Measurements from ENCODE around the gene KRT80. TPM values are rescaled to one million over a fixed set of nuclear protein-coding genes. Genes with fewer than 3 reads are reported as not detected.

KRT80 gene
- polyA plus RNA-seq, 3 donors, result 0.18 to 0.52 (median 0.37) TPM

GRCh38 chr12:52239767-52240166, 48.0 kb upstream of the KRT80 start:
- TF ChIP-seq CTCF (IDR thresholded peaks at IDR 0.05), result no peak
- Histone ChIP-seq H2AFZ (ENCODE audit: insufficient read depth, low read depth, low read length, poor library complexity, severe bottlenecking) (no peak overlapping the region), H3K9me3 (replicated peaks in 1 of 2; ENCODE audit: control insufficient read depth in 1 of 2, insufficient read depth in 1 of 2, low read length in 2 of 2) (no peaks in the 10 kb centered on the region), H3K9ac (ENCODE audit: insufficient read depth, low read length, poor library complexity, severe bottlenecking) (no peak overlapping the region), H3K4me2 (replicated peaks; ENCODE audit: extremely low read depth, low read length, poor library complexity, severe bottlenecking) (no peak overlapping the region), H4K20me1 (ENCODE audit: insufficient read depth, low read length) (no peaks in the 10 kb centered on the region), H3K27ac (ENCODE audit: low read depth in 1 of 2, low read length in 2 of 2) (no peak overlapping the region), H3K27me3 (ENCODE audit: control insufficient read depth in 2 of 2, insufficient read depth in 2 of 2, low read length in 2 of 2) (peaks cover 0 to 8% of the 10 kb centered on the region in 2 donors), H3K36me3 (replicated peaks in 1 of 2; ENCODE audit: control insufficient read depth in 1 of 2, insufficient read depth in 2 of 2, low read length in 2 of 2) (no peaks in the 10 kb centered on the region), H3K4me3 (replicated peaks in 1 of 3; ENCODE audit: low read depth in 2 of 3, low read length in 3 of 3) (no peak overlapping the region), H3K79me2 (ENCODE audit: insufficient read depth, low read length) (no peaks in the 10 kb centered on the region), H3K4me1 (ENCODE audit: control insufficient read depth in 1 of 2, insufficient read depth in 2 of 2, low read length in 2 of 2) (peaks cover 26 to 34% of the 10 kb centered on the region in 2 donors)
- Mint-ChIP-seq H3K9me3 (no peaks in the 10 kb centered on the region), H3K4me1 (peaks cover 36% of the 10 kb centered on the region), H3K27ac (peak overlapping the region in 1 of 7 donors; percentile 43), H3K27me3 (ENCODE audit: low read depth in 3 of 3) (peaks cover 9 to 18% (median 17%) of the 10 kb centered on the region in 3 donors), H3K4me3 (no peak overlapping the region), H3K36me3 (peaks cover 2 to 5% of the 10 kb centered on the region in 2 donors)
- WGBS (ENCODE audit: insufficient coverage), result no CpG with 5 or more reads among the region's 2 CpGs
- intact Hi-C loops (cut with micrococcal nuclease), result no loop called here
- no peak for DNase-seq

DNA sequence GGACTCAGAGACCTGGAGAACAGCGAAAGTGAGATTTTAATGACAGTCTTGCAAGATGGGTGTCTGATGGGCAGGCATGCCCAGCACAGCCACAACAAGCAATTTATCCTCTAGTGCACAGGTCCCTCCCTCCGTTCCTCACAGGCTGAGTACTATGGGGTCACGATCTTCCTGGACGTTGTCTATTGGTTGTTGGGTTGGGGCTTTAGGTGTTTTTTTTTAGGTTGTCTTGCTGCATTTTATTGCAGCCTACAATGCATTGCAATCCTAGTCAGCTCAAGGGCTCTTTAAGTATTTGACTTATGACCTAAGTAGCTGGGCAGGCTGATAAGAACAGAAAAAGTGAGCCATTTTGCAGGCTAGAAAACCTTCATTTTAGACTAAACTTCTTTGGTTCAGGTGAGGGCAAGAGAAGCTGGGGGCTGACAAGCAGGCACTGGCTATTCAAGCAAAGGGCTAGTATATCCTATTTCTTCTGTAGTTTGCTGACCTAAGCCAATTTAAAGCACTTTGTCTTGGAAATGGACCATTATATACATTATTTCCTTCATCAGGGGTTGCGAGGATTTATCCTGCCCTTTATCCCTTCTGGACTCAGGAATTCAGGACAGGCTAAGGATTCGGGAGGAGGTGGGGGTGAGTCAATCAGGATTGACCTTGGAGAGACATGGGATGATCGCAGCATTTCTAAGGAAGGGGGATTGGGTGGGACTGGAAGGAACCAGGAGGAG, 47.3 kb upstream of the KRT80 start:
- 91% methylated on average over 4 of the region's 7 CpGs for WGBS (ENCODE audit: insufficient coverage)
- Histone ChIP-seq H2AFZ (ENCODE audit: insufficient read depth, low read depth, low read length, poor library complexity, severe bottlenecking) (no peak overlapping the region), H3K9ac (ENCODE audit: insufficient read depth, low read length, poor library complexity, severe bottlenecking) (no peak overlapping the region), H3K4me2 (replicated peaks; ENCODE audit: extremely low read depth, low read length, poor library complexity, severe bottlenecking) (no peak overlapping the region), H3K79me2 (ENCODE audit: insufficient read depth, low read length) (no peaks in the 10 kb centered on the region), H4K20me1 (ENCODE audit: insufficient read depth, low read length) (no peaks in the 10 kb centered on the region), H3K4me3 (replicated peaks in 1 of 3; ENCODE audit: low read depth in 2 of 3, low read length in 3 of 3) (no peak overlapping the region), H3K27ac (ENCODE audit: low read depth in 1 of 2, low read length in 2 of 2) (no peak overlapping the region), H3K9me3 (replicated peaks in 1 of 2; ENCODE audit: control insufficient read depth in 1 of 2, insufficient read depth in 1 of 2, low read length in 2 of 2) (no peaks in the 10 kb centered on the region), H3K36me3 (replicated peaks in 1 of 2; ENCODE audit: control insufficient read depth in 1 of 2, insufficient read depth in 2 of 2, low read length in 2 of 2) (no peaks in the 10 kb centered on the region), H3K27me3 (ENCODE audit: control insufficient read depth in 2 of 2, insufficient read depth in 2 of 2, low read length in 2 of 2) (peaks cover 0 to 10% of the 10 kb centered on the region in 2 donors), H3K4me1 (ENCODE audit: control insufficient read depth in 1 of 2, insufficient read depth in 2 of 2, low read length in 2 of 2) (peaks cover 25 to 34% of the 10 kb centered on the region in 2 donors)
- Mint-ChIP-seq H3K36me3 (peaks cover 2 to 5% of the 10 kb centered on the region in 2 donors), H3K27ac (peak overlapping the region in 2 of 7 donors; percentile 43 to 52), H3K9me3 (peaks cover 0 to 3% (median 0%) of the 10 kb centered on the region in 7 donors), H3K27me3 (ENCODE audit: low read depth in 3 of 3) (peaks cover 14 to 25% (median 23%) of the 10 kb centered on the region in 3 donors), H3K4me3 (peak overlapping the region in 1 of 2 donors; percentile 3), H3K4me1 (peaks cover 36% of the 10 kb centered on the region)
- intact Hi-C loops (cut with micrococcal nuclease), result no loop called here
- no peak for DNase-seq
- no peak for TF ChIP-seq CTCF (IDR thresholded peaks at IDR 0.05)
